ENCODE measurements around the gene PARD3B.

- TF ChIP-seq CTCF (IDR thresholded peaks at IDR 0.05) = no peak
- no peak for TF ChIP-seq EP300 (IDR thresholded peaks at IDR 0.05)
- TF ChIP-seq POLR2A (IDR thresholded peaks at IDR 0.05) = no peak
Measured at GRCh38 chr2:205403244-205403825, 858.1 kb downstream of the PARD3B start.

Measured in stomach (tissue), 4 donors.